ENCODE data around the gene DGCR2.

The DGCR2 gene

DNA sequence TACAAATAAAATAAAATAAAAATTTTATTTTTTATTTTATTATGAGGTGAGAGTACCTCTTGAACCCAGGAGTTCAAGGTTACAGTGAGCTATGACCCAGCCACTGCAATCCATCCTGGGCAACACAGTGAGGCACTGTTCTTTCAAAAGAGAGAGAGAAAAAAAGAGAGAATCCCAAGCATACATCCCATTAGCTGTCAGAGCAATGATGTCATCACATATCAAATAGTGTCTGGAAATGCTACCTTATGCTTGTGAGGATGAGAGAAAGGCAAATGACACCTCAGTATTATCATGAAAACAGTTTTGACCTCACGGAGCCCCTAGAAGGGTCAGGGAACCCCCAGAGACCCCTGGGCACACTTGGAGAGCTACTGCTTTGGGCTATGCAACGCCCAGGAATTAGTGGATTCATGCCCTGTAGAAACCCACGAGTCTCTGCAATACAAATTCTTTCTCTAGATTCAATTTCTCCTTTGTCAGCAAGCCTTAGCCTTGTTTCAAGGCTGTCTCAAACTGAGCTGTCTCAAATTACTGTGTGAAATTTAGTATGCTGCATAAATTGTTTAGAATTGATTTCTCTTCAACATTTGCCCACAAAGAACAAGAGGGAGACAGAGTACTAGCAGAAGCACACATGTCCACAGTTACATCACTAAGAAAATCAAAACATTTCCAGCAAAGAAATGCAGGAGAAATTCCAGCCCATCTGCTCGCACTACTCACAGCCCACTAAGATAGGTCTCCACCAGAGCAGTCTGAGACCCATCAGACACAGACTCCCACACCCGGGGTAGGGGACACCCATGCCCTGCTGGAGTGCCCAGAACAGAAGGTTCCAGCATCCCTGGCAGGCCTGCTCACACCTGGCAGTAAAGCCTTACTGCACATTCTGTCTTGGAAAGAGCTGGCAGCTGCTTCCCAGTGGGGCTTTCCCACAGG is 18.1 kb downstream of the DGCR2 start:
- no peak for TF ChIP-seq NFIC (IDR thresholded peaks at IDR 0.05)
- TF ChIP-seq EGR1 (IDR thresholded peaks at IDR 0.05) = no peak
- TF ChIP-seq TAF1 (IDR thresholded peaks at IDR 0.05; ENCODE audit: low read depth) = no peak
- TF ChIP-seq, protein P1, sequence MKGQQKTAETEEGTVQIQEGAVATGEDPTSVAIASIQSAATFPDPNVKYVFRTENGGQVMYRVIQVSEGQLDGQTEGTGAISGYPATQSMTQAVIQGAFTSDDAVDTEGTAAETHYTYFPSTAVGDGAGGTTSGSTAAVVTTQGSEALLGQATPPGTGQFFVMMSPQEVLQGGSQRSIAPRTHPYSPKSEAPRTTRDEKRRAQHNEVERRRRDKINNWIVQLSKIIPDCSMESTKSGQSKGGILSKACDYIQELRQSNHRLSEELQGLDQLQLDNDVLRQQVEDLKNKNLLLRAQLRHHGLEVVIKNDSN (IDR thresholded peaks at IDR 0.05) = no peak
- no peak for TF ChIP-seq FOXM1 (IDR thresholded peaks at IDR 0.05; ENCODE audit: borderline replicate concordance, low read depth)
- no peak for TF ChIP-seq ZBTB7A (IDR thresholded peaks at IDR 0.05; ENCODE audit: low read depth)
- TF ChIP-seq, protein P2, sequence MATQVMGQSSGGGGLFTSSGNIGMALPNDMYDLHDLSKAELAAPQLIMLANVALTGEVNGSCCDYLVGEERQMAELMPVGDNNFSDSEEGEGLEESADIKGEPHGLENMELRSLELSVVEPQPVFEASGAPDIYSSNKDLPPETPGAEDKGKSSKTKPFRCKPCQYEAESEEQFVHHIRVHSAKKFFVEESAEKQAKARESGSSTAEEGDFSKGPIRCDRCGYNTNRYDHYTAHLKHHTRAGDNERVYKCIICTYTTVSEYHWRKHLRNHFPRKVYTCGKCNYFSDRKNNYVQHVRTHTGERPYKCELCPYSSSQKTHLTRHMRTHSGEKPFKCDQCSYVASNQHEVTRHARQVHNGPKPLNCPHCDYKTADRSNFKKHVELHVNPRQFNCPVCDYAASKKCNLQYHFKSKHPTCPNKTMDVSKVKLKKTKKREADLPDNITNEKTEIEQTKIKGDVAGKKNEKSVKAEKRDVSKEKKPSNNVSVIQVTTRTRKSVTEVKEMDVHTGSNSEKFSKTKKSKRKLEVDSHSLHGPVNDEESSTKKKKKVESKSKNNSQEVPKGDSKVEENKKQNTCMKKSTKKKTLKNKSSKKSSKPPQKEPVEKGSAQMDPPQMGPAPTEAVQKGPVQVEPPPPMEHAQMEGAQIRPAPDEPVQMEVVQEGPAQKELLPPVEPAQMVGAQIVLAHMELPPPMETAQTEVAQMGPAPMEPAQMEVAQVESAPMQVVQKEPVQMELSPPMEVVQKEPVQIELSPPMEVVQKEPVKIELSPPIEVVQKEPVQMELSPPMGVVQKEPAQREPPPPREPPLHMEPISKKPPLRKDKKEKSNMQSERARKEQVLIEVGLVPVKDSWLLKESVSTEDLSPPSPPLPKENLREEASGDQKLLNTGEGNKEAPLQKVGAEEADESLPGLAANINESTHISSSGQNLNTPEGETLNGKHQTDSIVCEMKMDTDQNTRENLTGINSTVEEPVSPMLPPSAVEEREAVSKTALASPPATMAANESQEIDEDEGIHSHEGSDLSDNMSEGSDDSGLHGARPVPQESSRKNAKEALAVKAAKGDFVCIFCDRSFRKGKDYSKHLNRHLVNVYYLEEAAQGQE (IDR thresholded peaks at IDR 0.05; ENCODE audit: low read depth) = no peak
- TF ChIP-seq EP300 (IDR thresholded peaks at IDR 0.05; ENCODE audit: borderline replicate concordance) = no peak
- TF ChIP-seq TEAD4 (IDR thresholded peaks at IDR 0.05) = no peak
- no peak for TF ChIP-seq RAD21 (IDR thresholded peaks at IDR 0.05; ENCODE audit: low read depth)
- TF ChIP-seq, protein P3, sequence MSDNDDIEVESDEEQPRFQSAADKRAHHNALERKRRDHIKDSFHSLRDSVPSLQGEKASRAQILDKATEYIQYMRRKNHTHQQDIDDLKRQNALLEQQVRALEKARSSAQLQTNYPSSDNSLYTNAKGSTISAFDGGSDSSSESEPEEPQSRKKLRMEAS (IDR thresholded peaks at IDR 0.05) = no peak
- no peak for TF ChIP-seq TCF12 (IDR thresholded peaks at IDR 0.05; ENCODE audit: low read depth)
- TF ChIP-seq CEBPB (IDR thresholded peaks at IDR 0.05) = no peak
- TF ChIP-seq CREB1 (IDR thresholded peaks at IDR 0.05; ENCODE audit: low read depth) = no peak
- no peak for TF ChIP-seq YY1 (IDR thresholded peaks at IDR 0.05; ENCODE audit: low read depth)

DNA sequence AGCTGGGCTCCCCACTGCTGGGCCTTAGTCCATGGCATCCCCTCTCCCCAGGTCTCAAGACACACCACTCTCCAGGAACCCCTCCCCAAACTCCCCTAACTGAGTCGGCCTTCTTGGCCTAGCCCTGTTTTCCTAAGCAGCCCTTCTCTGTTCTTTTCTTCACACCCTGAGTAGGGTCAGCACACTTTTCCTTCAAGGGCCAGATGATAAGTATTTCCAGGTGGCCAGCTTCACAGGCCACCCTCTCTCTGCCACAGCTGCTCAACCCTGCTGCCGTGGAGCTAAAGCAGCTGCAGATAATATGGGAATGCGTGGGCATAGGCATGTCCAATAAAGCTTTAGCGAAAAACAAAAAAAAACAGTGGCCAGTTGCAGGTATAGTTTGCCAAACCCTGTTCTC is 24.1 kb downstream of the DGCR2 start:
- no peak for TF ChIP-seq TEAD4 (IDR thresholded peaks at IDR 0.05)
- TF ChIP-seq, protein P3 (IDR thresholded peaks at IDR 0.05) = no peak
- no peak for TF ChIP-seq ZBTB7A (IDR thresholded peaks at IDR 0.05; ENCODE audit: low read depth)
- no peak for TF ChIP-seq TCF12 (IDR thresholded peaks at IDR 0.05; ENCODE audit: low read depth)
- TF ChIP-seq FOXM1 (IDR thresholded peaks at IDR 0.05; ENCODE audit: borderline replicate concordance, low read depth) = no peak
- TF ChIP-seq, protein P2 (IDR thresholded peaks at IDR 0.05; ENCODE audit: low read depth) = no peak
- no peak for TF ChIP-seq TAF1 (IDR thresholded peaks at IDR 0.05; ENCODE audit: low read depth)
- TF ChIP-seq EP300 (IDR thresholded peaks at IDR 0.05; ENCODE audit: borderline replicate concordance) = no peak
- no peak for TF ChIP-seq YY1 (IDR thresholded peaks at IDR 0.05; ENCODE audit: low read depth)
- TF ChIP-seq RAD21 (IDR thresholded peaks at IDR 0.05; ENCODE audit: low read depth) = no peak
- no peak for TF ChIP-seq EGR1 (IDR thresholded peaks at IDR 0.05)
- TF ChIP-seq, protein P1 (IDR thresholded peaks at IDR 0.05) = no peak
- TF ChIP-seq NFIC (IDR thresholded peaks at IDR 0.05) = no peak
- TF ChIP-seq CEBPB (IDR thresholded peaks at IDR 0.05) = no peak
- no peak for TF ChIP-seq CREB1 (IDR thresholded peaks at IDR 0.05; ENCODE audit: low read depth)

DNA sequence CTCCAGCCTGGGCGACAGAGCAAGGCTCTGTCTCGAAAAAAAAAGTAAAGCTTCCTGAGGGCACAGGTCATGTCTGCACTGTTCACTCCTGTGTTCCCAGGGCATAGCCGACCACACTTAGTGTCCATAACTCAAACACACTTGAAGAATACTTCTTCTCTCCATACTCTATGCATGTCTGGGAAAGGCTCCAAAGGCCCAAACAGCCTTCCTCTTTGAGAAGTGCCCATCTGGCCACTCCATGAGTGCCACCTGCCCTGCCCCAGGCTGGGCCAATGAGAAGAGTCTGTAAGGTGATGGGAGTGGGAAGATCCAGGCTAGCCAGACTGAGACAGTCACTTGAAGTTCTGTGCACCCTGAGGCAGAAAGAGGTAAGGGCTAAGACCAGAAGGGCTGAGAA is 24.7 kb downstream of the DGCR2 start:
- TF ChIP-seq RAD21 (IDR thresholded peaks at IDR 0.05; ENCODE audit: low read depth) = no peak
- TF ChIP-seq NFIC (IDR thresholded peaks at IDR 0.05) = no peak
- TF ChIP-seq, protein P2 (IDR thresholded peaks at IDR 0.05; ENCODE audit: low read depth) = no peak
- no peak for TF ChIP-seq YY1 (IDR thresholded peaks at IDR 0.05; ENCODE audit: low read depth)
- TF ChIP-seq EGR1 (IDR thresholded peaks at IDR 0.05) = no peak
- TF ChIP-seq, protein P1 (IDR thresholded peaks at IDR 0.05) = no peak
- no peak for TF ChIP-seq ZBTB7A (IDR thresholded peaks at IDR 0.05; ENCODE audit: low read depth)
- TF ChIP-seq FOXM1 (IDR thresholded peaks at IDR 0.05; ENCODE audit: borderline replicate concordance, low read depth) = no peak
- TF ChIP-seq TAF1 (IDR thresholded peaks at IDR 0.05; ENCODE audit: low read depth) = no peak
- no peak for TF ChIP-seq CEBPB (IDR thresholded peaks at IDR 0.05)
- TF ChIP-seq, protein P3 (IDR thresholded peaks at IDR 0.05) = no peak
- no peak for TF ChIP-seq EP300 (IDR thresholded peaks at IDR 0.05; ENCODE audit: borderline replicate concordance)
- TF ChIP-seq TCF12 (IDR thresholded peaks at IDR 0.05; ENCODE audit: low read depth) = no peak
- no peak for TF ChIP-seq TEAD4 (IDR thresholded peaks at IDR 0.05)
